OCI-LY7 (cell line): Measurements from ENCODE around the gene MMS22L. TPM values are rescaled to one million over a fixed set of nuclear protein-coding genes. Genes with fewer than 3 reads are reported as not detected.

Source experiments
- BruUV-seq: library from RNA; stranded (reverse); fragments of 400-500 nt; replicated peaks from 2 replicates; lab custom pipeline; 2021; lab: Mats Ljungman, UMichigan
- CTCF ChIA-PET: fragments of 300-600 bp; sonication (Branson Sonifier 250); formaldehyde crosslinking; loops from one replicate; lab custom pipeline; 2022; ENCODE audit warnings: antibody characterized with exemption; ENCODE audit not compliant: unreplicated experiment; lab: Charles Lee
- POLR2A ChIA-PET: fragments of 300-600 bp; sonication (Branson Sonifier 250); formaldehyde crosslinking; loops from one replicate; lab custom pipeline; 2022; ENCODE audit warnings: antibody characterized with exemption; lab: Charles Lee
- DNase-seq: peaks from one replicate; pipeline ENCODE4 v3.0.0-alpha.2; 2015; ENCODE audit warnings: low spot score
- H2AFZ ChIP-seq: fragments of 200-600 bp; sonication (generic), shearing (Covaris generic); 2 replicates; pipeline ENCODE4 v1.6.1; 2014; ENCODE audit warnings: mild to moderate bottlenecking, antibody characterized with exemption, low read length, moderate library complexity
- H3K27ac ChIP-seq: fragments of 200-600 bp; sonication (generic); 2 replicates; pipeline ENCODE4 v1.5.1; 2014; ENCODE audit warnings: mixed run types, low read depth, mild to moderate bottlenecking, moderate library complexity, low read length, inconsistent platforms; ENCODE audit not compliant: poor library complexity, severe bottlenecking
- H3K36me3 ChIP-seq: fragments of 200-600 bp; sonication (generic); 2 replicates; pipeline ENCODE4 v1.6.1; 2014; ENCODE audit warnings: mild to moderate bottlenecking, antibody characterized with exemption, low read length, moderate library complexity, mixed read lengths; ENCODE audit not compliant: insufficient read depth
- H3K4me1 ChIP-seq: fragments of 200-600 bp; sonication (generic); 2 replicates; pipeline ENCODE4 v1.5.1; 2014; ENCODE audit warnings: mild to moderate bottlenecking, low read length; ENCODE audit not compliant: insufficient read depth, poor library complexity, severe bottlenecking
- H3K4me2 ChIP-seq: fragments of 200-600 bp; sonication (generic); 2 replicates; pipeline ENCODE4 v1.6.1; 2014; ENCODE audit warnings: mild to moderate bottlenecking, low read length
- H3K4me3 ChIP-seq: fragments of 200-600 bp; sonication (generic); 2 replicates; pipeline ENCODE4 v1.5.1; 2014; ENCODE audit warnings: mild to moderate bottlenecking, low read depth, low read length; ENCODE audit not compliant: poor library complexity, severe bottlenecking
- H3K79me2 ChIP-seq: fragments of 200-600 bp; sonication (generic); 2 replicates; pipeline ENCODE4 v1.6.1; 2016; ENCODE audit warnings: low read depth, mild to moderate bottlenecking, low read length, moderate library complexity, mixed read lengths; ENCODE audit not compliant: insufficient read depth
- H3K9me2 ChIP-seq: fragments of 200-600 bp; sonication (generic); 2 replicates; pipeline ENCODE4 v1.6.1; 2016; ENCODE audit warnings: mild to moderate bottlenecking, low read length, mixed read lengths; ENCODE audit not compliant: insufficient read depth
- H3K9me3 ChIP-seq: fragments of 200-600 bp; sonication (generic); 2 replicates; pipeline ENCODE4 v1.6.1; 2014; ENCODE audit warnings: mild to moderate bottlenecking, mixed run types, low read length, mixed read lengths
- H4K20me1 ChIP-seq: fragments of 200-600 bp; sonication (generic); 2 replicates; pipeline ENCODE4 v1.6.1; 2014; ENCODE audit warnings: mild to moderate bottlenecking, antibody characterized with exemption, low read length, moderate library complexity, mixed read lengths; ENCODE audit not compliant: insufficient read depth
- CTCF ChIP-seq: fragments of 200-600 bp; sonication (generic); conservative IDR thresholded peaks from 2 replicates; pipeline ENCODE4 v1.5.1; 2014; ENCODE audit warnings: mild to moderate bottlenecking, antibody characterized with exemption, low read length, moderate library complexity, mixed read lengths
- EZH2phosphoT487 ChIP-seq: fragments of 200-600 bp; sonication (generic); IDR thresholded peaks from 2 replicates; pipeline ENCODE4 v1.6.1; 2018; ENCODE audit warnings: low read depth, borderline replicate concordance, mild to moderate bottlenecking, mixed run types, antibody characterized with exemption, low read length, moderate library complexity, mixed read lengths
- intact Hi-C: fragments of 100-400 bp; cut with micrococcal nuclease; formaldehyde crosslinking; loops from one replicate; pipeline ENCODE4 v1.10.0; 2022; ENCODE audit not compliant: unreplicated experiment
- total RNA-seq, 2 experiments: library from RNA; depleted of rRNA in 1 of 2; stranded (reverse); fragments of >200 nt in 1 of 2; shearing (Covaris generic) in 1 of 2; gene quantifications; 2 replicates each; pipeline ENCODE4 v1.2.3, GENCODE V29; 2014 to 2022

The MMS22L gene
- total RNA-seq, 2 experiments from 2014 or later: 50.2 to 62.3 TPM

GRCh38 chr6:97198046-97198565 is 84.9 kb downstream of the MMS22L start:
- Histone ChIP-seq H3K4me2 (no peak overlapping the region), H3K9me3 (no peaks in the 10 kb centered on the region), H3K27ac (no peak overlapping the region), H4K20me1 (no peaks in the 10 kb centered on the region; the same call in 1 of the 2 replicates), H2AFZ (no peak overlapping the region), H3K9me2 (no peaks in the 10 kb centered on the region), H3K79me2 (0 out of 2 replicates have a peak, but pooled peaks cover 7% of the 10 kb centered on the region), H3K4me1 (no peaks in the 10 kb centered on the region), H3K4me3 (no peak overlapping the region), H3K36me3 (peaks cover 77% of the 10 kb centered on the region)
- no peak for TF ChIP-seq EZH2phosphoT487
- TF ChIP-seq CTCF: no peak
- ChIA-PET CTCF (no interaction called here), POLR2A (interaction anchor here (0.6 kb wide), 1 partner anchor 1576 kb away, joined by 5 read pairs; no protein-coding TSS in a partner anchor)
- intact Hi-C loops: no loop called here
- no peak for DNase-seq
- BruUV-seq: no TSS peak

- no TSS peak for BruUV-seq
- Histone ChIP-seq H4K20me1 (no peaks in the 10 kb centered on the region; the same call in none of the 2 replicates), H3K4me3 (no peak overlapping the region), H3K4me2 (no peak overlapping the region), H2AFZ (no peak overlapping the region), H3K27ac (no peak overlapping the region), H3K9me2 (no peaks in the 10 kb centered on the region), H3K36me3 (peaks cover 84% of the 10 kb centered on the region), H3K79me2 (peaks cover 7% of the 10 kb centered on the region; the same call in 1 of the 2 replicates), H3K4me1 (no peaks in the 10 kb centered on the region), H3K9me3 (no peaks in the 10 kb centered on the region)
- no peak for TF ChIP-seq CTCF
- no peak for TF ChIP-seq EZH2phosphoT487
- intact Hi-C loops: no loop called here
- ChIA-PET POLR2A (no interaction called here), CTCF (no interaction called here)
- no peak for DNase-seq
Observed at GRCh38 chr6:97195117-97195516, 87.9 kb downstream of the MMS22L start.

GRCh38 chr6:97189767-97190166 is 93.2 kb downstream of the MMS22L start:
- H3K79me2 ChIP-seq: peaks cover 3% of the 10 kb centered on the region; the same call in 1 of the 2 replicates
- H3K36me3 ChIP-seq: peaks cover 42% of the 10 kb centered on the region
- no peaks in the 10 kb centered on the region for H3K4me1 ChIP-seq
- no peak overlapping the region for H3K4me2 ChIP-seq
- POLR2A ChIA-PET: interaction anchor here (0.6 to 2.6 kb wide), 18 partner anchors 9 to 631 kb away, joined by 3 to 9 read pairs (median 4); partner anchors contain the start of gene MMS22L
- BruUV-seq: no TSS peak
- no peak overlapping the region for H3K4me3 ChIP-seq
- TF ChIP-seq EZH2phosphoT487 (no peak), CTCF (no peak)
- H3K9me2 ChIP-seq: no peaks in the 10 kb centered on the region
- no peaks in the 10 kb centered on the region; the same call in 1 of the 2 replicates for H4K20me1 ChIP-seq
- no peak overlapping the region for H2AFZ ChIP-seq
- CTCF ChIA-PET: no interaction called here
- no peak for DNase-seq
- no peak overlapping the region for H3K27ac ChIP-seq
- intact Hi-C loops: no loop called here
- H3K9me3 ChIP-seq: no peaks in the 10 kb centered on the region
